Left colon (tissue), 2 donors: Measurements from ENCODE around the gene PCAT7. TPM values are rescaled to one million over a fixed set of nuclear protein-coding genes. Genes with fewer than 3 reads are reported as not detected.
"Not testable (repeated sequence)": the region's sequence is repeated elsewhere in the genome, so short reads cannot be mapped to it uniquely, and the experiment has no call there.

Source experiments
- ATAC-seq: fragments of 200-7000 bp; cut with Tn5 transposase; one replicate; pipeline ENCODE4 v1.9.1; 2020; ENCODE audit warnings: mild to moderate bottlenecking, moderate library complexity
- DNase-seq, 2 donors: peaks; one replicate each; pipeline ENCODE4 v3.0.0-alpha.2; 2020
- intact Hi-C, 2 donors: fragments of 100-400 bp; cut with DNase I in 1 of 2; cut with micrococcal nuclease in 1 of 2; formaldehyde crosslinking; loops; one replicate each; pipeline versions ENCODE4 v1.11.2 to v1.14.0; 2022; cut with DNase I, micrococcal nuclease
- long read RNA-seq: library from polyadenylated mRNA; unstranded; transcript quantifications from one replicate; pipeline ENCODE4 v2.0.0, GENCODE V29; 2021
- total RNA-seq, 2 donors: library from RNA; stranded (reverse); fragmentation: NEBNext Ultra II Directional; extraction: Animal tissue kit (Norgen Biotek cat#: 25700); gene quantifications; one replicate each; pipeline ENCODE4 v1.2.1, GENCODE V29; 2021
- donor health status: DM: no; HTN: no; CAD: no.
- donor health status: DM: yes; HTN: yes; CAD: no.

The PCAT7 gene
- 1 to 10 TPM; 1.9 to 3.4 TPM for total RNA-seq
- long read RNA-seq, partial matches to known transcripts: 0 of 2 reads
- long read RNA-seq, other reads (novel, unspliced or antisense): 2 of 2 reads

DNA sequence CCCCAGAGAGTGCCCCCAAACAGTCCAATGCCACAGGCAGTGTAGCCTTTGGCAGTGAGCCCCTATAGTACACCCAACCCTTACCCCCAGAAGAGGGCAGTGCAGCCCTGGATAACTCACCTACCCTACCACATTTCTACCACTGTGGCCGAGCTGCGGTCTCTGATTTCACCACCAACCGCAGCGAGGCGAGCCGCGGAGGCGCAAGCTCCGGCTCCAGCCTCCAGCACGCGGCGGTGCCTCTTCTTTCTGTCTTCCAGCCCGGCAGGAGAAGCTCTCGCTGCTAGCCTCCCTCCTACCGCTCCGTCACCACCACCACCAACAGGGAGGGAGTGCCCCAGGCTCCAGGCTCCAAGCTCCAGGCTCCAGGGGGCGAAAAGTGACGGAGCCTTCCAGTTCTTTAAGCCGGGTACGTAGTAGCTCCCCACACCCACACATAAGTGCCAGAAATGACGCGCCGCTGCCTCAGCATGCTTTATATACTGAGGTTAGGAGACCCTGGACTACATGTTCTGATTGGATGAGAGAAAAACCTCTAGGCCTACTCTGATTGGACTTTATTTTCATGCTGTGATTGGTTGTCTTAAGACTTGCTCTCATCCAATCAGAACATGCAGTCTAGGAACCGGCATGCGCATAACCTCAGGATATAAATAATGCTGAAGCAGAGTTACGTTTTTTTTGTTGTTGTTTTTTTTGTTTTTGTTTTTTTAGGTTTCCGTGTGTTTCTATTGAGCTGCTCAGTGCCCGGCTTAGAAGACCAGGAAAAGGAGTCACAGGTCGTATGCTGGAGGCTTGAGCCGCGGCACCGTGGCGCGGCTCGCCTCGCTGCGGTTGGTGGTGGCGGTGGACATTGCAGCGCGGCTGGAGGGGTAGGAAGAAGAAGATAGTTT is at the start of gene PCAT7:
Gene PCAT7 (plus strand): TSS at position 645 of the 893 bp plus-strand sequence.
- peak; percentile 85 for ATAC-seq
- intact Hi-C loops: no loop called here
- peak; percentile 77 to 86 for DNase-seq

DNA sequence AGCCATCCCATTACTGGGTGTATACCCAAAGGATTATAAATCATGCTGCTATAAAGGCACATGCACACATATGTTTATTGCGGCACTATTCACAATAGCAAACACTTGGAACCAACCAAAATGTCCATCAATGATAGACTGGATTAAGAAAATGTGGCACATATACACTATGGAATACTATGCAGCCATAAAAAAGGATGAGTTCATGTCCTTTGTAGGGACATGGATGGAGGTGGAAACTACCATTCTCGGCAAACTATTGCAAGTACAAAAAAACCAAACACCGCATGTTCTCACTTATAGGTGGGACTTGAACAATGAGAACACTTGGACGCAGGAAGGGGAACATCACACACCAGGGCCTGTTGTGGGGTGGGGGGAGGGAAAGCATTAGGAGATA is 48.5 kb upstream of the PCAT7 start:
- DNase-seq, ATAC-seq, intact Hi-C loops: not testable (repeated sequence)

DNA sequence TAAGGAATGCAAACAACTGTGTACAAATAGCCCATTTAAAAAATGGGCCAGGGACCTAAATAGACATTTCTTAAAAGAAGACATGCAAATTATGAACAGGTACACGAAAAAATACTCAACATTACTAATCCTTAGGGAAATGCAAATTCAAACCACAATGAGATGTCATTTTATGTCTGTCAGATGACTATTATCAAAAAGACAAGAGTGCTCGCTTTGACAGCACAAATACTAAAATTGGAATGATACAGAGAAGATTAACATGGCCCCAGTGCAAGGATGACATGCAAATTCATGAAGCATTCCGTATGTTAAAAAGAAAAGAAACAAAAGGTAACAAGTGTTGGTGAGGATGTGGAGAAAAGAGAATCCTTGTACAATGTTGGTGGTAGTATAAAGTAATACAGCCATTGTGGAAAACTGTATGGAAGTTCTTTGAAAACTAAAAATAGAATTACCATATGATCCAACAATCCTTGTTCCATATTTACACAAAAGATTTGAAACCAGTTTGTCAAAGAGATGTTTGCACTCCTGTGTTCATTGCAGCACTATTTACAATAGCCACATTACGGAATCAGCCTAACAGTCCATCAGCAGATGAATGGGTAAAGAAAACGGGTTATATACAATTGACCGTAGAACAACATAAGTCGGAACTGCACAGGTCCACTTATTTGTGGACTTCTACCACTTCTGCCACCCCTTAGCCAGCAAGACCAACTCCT is 47.2 kb upstream of the PCAT7 start:
- no peak for DNase-seq

DNA sequence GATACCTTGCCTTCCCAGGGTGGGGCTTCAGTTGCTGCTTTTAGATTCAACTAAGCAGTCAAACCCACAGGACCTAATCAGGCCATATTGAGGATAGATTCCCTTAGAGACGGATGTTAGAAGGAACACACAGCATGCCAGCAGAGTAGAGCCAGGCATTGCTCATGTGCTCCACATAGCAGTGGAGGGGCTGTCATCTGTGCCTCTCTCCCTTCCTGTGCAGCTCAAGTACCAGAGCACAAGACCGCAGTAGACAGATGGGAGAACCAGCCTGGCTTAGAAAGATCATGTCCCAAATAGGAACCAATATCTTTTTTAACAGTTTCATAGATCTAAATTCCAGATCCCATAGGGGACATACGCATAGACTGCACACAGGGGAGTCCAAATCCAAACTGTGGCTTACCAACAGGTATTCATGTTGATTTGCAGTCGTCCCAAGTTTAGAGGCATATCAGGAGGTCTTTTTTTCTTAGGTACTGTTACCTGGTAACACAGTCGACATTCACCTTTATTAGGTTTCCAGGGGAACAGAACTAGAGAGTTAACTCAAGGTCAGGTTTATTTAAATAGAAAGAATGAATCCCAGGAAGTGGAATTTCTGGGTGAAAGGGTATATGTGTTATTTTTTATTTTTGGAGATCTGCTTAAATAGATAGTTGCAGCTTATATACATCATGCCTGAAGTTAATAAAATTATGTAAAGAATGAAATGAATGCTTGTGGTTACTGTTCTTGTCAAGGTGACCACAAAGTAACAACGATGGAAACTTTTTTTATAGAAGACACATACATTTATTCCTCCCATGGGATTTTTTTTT is 43.5 kb upstream of the PCAT7 start:
- ATAC-seq: no peak
- no peak for DNase-seq
- intact Hi-C loops: loop anchor here in 1 of 2 donors (10.0 kb wide), 1 partner anchor 57 kb away; no protein-coding TSS in a partner anchor

More for the DNA sequence above, 47.2 kb upstream of the PCAT7 start:
- ATAC-seq: no peak
- intact Hi-C loops: no loop called here

DNA sequence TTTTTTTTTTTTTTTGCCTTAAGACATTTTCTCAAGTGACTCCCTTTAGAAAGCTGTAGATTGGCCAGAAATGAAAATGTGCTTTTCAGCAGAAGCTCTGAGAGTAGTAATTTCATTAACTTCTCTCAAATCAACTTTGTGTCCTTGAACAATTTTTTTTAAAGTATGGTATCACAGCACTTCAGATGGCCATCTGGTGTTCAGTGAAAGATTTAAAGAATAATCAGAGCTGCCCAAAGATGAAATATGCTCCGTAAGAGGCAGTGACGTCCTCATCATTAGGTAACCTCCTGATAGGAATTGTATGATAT is 43.0 kb upstream of the PCAT7 start:
- intact Hi-C loops: loop anchor here in 1 of 2 donors (10.0 kb wide), 1 partner anchor 57 kb away; no protein-coding TSS in a partner anchor
- ATAC-seq: no peak

DNA sequence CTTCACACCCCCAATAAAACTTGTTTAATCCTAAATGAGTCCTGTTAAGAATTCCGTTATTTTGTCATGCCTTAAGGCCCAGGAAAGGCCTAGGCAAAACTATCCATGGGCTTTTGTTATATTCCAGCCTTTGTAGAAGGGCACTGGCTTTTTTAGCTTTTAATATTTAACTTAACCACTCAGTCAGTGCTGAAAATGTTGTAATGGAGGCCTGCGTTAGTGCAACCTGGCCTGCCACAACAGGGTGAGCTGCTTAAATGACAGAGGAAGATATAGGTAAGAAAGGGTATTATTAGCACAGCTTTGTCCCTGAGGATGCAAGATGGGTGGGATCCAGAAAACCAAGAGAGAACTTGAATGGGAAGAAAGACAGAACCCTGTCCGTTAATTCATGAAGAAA is 40.2 kb upstream of the PCAT7 start:
- no peak for DNase-seq
- intact Hi-C loops: loop anchor here in 1 of 2 donors (10.0 kb wide), 1 partner anchor 60 kb away; no protein-coding TSS in a partner anchor
- no peak for ATAC-seq

More for the DNA sequence above, 43.0 kb upstream of the PCAT7 start:
- DNase-seq: no peak

DNA sequence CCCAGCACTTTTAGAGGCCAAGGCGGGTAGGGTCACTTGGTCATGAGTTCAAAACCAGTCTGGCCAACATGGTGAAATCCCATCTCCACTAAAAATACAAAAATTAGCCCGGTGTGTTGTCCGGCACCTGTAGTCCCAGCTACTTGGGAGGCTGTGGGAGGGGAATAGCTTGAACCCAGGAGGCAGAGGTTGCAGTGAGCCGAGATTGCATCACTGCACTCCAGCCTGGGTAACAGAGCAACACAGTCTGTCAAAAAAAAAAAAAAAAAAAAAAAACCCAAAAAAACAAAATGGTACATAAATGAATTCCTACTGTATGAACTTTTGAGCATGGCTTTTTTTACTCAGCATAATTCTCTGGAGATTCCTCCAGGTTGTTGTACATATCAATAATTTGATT is 37.6 kb upstream of the PCAT7 start:
- intact Hi-C loops: loop anchor here in 1 of 2 donors (10.0 kb wide), 1 partner anchor 62 kb away; no protein-coding TSS in a partner anchor
- DNase-seq: no peak
- no peak for ATAC-seq

DNA sequence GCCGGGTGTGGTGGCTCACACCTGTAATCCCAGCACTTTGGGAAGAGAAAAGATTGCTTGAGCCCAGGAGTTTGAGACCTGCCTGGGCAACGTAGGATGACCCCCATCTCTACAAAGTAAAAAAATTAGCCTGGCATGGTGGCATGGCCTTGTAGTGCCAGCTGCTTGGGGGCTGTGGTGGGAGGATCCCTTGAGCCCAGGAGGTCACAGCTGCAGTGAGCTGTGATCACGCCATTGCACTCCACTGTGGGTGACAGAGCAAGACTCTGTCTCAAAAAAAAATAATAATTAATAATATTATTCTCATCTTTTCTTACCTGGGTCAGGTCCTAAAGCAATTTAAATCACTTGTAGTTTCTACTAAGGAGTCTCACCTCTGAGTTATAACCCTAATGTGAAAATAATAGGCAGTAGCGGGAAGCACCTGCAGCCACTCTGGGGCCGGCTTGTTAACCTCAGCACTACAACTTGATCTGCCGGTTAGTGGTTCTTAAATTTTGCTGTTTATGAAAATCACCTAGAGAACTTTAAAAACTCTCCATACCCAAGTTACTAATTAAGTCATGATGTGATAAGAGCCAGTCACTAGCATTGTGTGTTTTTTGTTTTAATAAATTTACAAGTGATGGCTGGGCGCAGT is 29.4 kb upstream of the PCAT7 start:
- no peak for ATAC-seq
- no peak for DNase-seq
- intact Hi-C loops: no loop called here

DNA sequence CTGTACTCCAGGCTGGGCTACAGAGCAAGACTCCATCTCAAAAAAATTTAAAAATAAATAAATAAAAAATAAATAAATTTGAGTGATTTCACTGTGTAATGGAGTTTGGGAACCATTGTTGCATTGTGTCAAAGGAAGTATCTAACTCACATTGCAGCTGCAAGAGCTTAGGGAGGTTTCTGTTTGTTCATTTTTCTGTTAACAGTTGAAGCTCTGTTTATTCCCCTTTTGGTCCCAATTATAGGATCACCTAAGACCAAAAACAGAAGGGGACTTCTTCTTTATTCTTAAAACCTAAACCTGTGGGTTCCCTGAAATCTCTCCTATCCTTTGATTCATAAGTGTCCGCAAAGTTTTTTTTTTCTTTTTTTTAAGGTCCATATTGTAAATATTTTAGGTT is 28.6 kb upstream of the PCAT7 start:
- DNase-seq (no peak), ATAC-seq (no peak)
- intact Hi-C loops: no loop called here

DNA sequence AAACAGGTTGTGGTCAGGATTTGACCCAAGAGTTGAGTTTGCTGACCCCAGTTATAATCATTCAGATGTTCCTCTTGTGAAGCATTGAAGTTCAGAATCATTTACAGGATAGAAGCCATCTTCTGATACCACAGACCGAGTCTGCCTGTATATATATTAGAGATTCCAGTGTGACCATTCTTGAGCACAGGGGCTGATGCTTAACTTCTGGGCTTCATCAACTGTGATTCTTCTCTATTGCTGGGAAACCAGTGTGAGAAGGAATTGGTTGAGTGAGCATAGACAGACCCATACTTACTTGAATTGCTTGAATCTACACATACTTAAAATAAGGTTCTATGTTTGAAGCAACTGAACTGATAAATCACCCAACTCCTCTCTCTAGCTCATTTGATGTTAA is 27.9 kb upstream of the PCAT7 start:
- intact Hi-C loops: no loop called here
- ATAC-seq (no peak), DNase-seq (no peak)

DNA sequence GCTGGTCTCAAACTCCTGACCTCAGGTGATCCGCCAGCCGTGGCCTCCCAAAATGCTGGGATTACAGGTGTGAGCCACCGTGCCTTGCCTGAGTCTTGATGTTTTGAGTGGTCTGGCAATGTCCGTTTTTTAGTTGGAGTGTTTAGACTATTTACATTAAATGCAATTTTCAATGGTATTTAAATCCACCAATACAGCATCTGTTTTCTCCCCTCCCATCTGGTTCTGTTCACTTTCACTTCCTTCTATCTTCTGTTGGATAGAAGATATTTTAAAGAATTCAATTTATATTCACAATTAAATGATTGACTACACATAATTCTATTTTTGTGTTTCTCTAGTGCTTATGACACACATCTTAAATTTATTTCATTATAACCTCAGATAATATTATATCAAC is 26.0 kb upstream of the PCAT7 start:
- DNase-seq: no peak
- intact Hi-C loops: no loop called here
- ATAC-seq: no peak

DNA sequence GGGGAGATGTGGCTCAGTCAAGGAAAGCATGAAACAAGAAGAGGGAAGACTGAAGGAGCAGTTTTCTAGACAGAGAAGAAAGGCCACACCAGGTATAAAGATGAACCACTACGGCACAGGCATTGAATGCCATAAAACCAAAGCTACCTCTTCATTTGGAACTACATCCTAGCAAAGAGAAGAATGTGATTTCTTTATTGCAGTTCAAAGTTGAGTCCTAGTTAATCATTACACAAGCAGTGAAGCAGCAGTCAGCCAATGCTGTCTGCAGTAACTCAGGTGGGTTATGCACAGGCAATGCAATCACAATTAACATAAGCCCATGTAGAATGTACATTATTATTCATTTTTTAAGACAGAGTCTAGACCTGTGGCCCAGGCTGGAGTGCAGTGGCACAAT is 21.7 kb upstream of the PCAT7 start:
- intact Hi-C loops: no loop called here
- DNase-seq (no peak), ATAC-seq (peak; percentile 95)

DNA sequence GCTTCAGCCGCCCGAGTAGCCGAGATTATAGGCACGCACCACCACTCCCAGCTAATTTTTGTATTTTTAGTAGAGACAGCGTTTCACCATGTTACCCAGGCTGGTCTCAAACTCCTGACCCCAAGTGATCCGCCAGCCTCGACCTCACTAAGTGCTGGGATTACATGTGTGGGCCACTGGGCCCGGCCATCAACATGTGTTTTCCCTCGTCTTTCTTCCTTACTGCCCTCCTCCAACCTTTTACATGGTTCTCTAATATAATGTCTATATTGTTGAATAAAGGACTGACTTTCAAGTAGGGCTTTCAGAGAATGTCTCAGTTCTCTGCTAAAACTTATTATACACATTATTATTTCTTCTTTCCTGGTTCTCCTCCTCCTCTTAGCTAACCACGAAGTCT is 21.3 kb upstream of the PCAT7 start:
- ATAC-seq (peak; percentile 52), DNase-seq (peak in 1 of 2 donors; percentile 14)
- intact Hi-C loops: no loop called here

DNA sequence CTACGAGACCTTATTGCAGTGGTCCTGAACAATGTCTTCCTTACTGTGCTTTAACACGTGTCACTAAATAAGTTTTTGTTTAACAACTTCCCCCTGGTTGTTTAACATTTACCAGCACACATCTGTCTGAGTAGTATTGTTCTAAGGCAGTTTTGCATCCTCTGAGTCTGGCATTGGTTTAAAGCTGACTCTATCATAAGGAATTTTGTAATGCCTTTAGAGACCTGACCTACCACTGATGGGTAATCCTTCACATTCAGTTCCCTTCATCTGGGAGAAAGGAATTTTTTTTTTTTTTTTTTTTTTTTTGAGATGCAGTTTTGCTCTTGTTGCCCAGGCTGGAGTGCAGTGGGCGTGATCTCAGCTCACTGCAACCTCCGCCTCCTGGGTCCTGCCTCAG is 20.0 kb upstream of the PCAT7 start:
- intact Hi-C loops: no loop called here
- DNase-seq (no peak), ATAC-seq (no peak)

DNA sequence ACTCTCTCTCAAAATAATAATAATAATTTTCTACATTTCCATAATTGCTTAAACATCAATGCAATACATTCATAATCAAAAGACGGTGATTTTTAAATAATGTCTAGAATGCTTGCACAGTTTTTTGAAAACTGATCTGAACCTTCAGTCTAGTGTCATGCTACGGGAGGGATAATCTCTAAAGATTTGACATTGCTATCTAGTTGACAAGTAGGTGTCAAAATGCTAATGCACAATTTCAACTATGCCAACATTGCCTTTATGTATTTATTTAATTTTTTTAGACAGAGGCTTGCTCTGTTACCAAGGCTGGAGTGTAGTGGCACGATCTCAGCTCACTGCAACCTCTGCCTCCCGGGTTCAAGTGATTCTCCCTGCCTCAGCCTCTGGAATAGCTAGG is 16.0 kb upstream of the PCAT7 start:
- intact Hi-C loops: no loop called here
- ATAC-seq (no peak), DNase-seq (no peak)

DNA sequence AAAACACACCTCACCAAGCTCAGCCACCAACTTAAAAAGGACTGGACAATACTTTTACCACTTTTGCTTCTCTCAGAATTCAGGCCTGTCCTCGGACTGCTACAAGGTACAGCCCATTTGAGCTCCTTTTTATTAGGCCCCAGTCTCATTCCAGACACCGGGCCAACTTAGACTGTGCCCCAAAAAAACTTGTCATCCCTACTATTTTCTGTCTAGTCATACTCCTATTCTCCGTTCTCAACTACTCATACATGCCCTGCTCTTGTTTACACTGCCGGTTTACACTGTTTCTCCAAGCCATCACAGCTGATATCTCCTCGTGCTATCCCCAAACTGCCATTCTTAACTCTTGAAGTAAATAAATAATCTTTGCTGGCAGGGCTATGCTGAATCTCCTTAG is 10.5 kb upstream of the PCAT7 start:
- DNase-seq, ATAC-seq, intact Hi-C loops: not testable (repeated sequence)

DNA sequence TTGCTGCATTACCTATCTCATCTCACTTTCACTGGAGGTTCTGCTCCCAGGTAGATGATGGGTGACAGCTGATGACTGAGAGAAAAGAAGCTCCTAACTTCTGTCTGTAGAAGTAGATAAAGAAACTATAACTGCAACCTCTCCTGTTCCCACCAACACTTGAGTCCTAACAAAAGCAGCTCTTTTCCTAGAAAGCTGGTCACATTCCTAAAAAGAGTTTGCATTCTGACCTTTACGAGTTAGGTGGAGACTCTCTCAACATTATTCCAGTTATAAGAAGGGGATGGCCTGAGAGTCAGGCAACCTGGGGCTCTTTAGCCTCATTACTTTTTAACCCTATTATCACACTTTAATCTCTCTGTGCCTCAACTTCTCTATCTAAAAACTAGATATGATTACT is 8.9 kb upstream of the PCAT7 start:
- no peak for DNase-seq
- intact Hi-C loops: no loop called here
- ATAC-seq: no peak
